H1 (cell line): ENCODE results near the gene CMPK2.

Experiments
- CBX8 ChIP-seq: fragments of 300-800, 300-1000 bp; sonication (generic); IDR thresholded peaks from 2 replicates; pipeline ENCODE4 v1.7.1; 2016; ENCODE audit warnings: low read depth, low read length, borderline replicate concordance
- CEBPB ChIP-seq: IDR thresholded peaks from 2 replicates; pipeline ENCODE4 v1.6.1; 2012; ENCODE audit warnings: low read depth, low read length
- CHD2 ChIP-seq: IDR thresholded peaks from 2 replicates; pipeline ENCODE4 v1.6.1; 2012; ENCODE audit warnings: low read length, improper control_type of control experiment
- EZH2 ChIP-seq: fragments of 200-600 bp; sonication (generic); IDR thresholded peaks from 2 replicates; pipeline ENCODE4 v1.7.1; 2012; ENCODE audit warnings: low read depth, mild to moderate bottlenecking, moderate library complexity, low read length, inconsistent platforms; ENCODE audit not compliant: severe bottlenecking
- HDAC2 ChIP-seq, 2 experiments: fragments of 300-600 bp in 1 of 2; sonication (generic) in 1 of 2; IDR thresholded peaks; 2 replicates each; pipeline ENCODE4 v1.6.1; 2011 to 2012; ENCODE audit warnings: low read depth in 2 of 2, low read length in 2 of 2, mild to moderate bottlenecking in 2 of 2, moderate library complexity in 2 of 2, borderline replicate concordance in 1 of 2, inconsistent platforms in 1 of 2
- KDM4A ChIP-seq: IDR thresholded peaks from one replicate; pipeline ENCODE4 v1.7.1; 2012; ENCODE audit warnings: low read depth, mild to moderate bottlenecking, moderate library complexity, low read length, inconsistent platforms; ENCODE audit not compliant: severe bottlenecking
- MAFK ChIP-seq: IDR thresholded peaks from 2 replicates; pipeline ENCODE4 v1.6.1; 2012; ENCODE audit warnings: low read depth, mild to moderate bottlenecking, improper control_type of control experiment, low read length
- POLR2A ChIP-seq, 2 experiments: IDR thresholded peaks; 1 replicate in 1 of 2; 2 replicates in 1 of 2; pipeline ENCODE4 v1.6.1; 2011; ENCODE audit warnings: low read depth in 2 of 2, low read length in 2 of 2, mild to moderate bottlenecking in 2 of 2; ENCODE audit errors: control extremely low read depth in 1 of 2
- POLR2AphosphoS5 ChIP-seq: IDR thresholded peaks from 2 replicates; pipeline ENCODE4 v1.6.1; 2011; ENCODE audit warnings: low read depth, low read length
- SP1 ChIP-seq: IDR thresholded peaks from 2 replicates; pipeline ENCODE4 v1.6.1; 2011; ENCODE audit warnings: low read depth, low read length
- TF ChIP-seq, protein P1 (sequence below), 3 experiments: IDR thresholded peaks; 1 replicate in 2 of 3; 2 replicates in 1 of 3; pipeline versions ENCODE4 v1.5.1 to v1.6.1; 2011; ENCODE audit warnings: low read length in 3 of 3, mild to moderate bottlenecking in 3 of 3, inconsistent platforms in 2 of 3, low read depth in 1 of 3, moderate library complexity in 1 of 3; ENCODE audit not compliant: insufficient read depth in 1 of 3; ENCODE audit errors: control extremely low read depth in 1 of 3

DNA sequence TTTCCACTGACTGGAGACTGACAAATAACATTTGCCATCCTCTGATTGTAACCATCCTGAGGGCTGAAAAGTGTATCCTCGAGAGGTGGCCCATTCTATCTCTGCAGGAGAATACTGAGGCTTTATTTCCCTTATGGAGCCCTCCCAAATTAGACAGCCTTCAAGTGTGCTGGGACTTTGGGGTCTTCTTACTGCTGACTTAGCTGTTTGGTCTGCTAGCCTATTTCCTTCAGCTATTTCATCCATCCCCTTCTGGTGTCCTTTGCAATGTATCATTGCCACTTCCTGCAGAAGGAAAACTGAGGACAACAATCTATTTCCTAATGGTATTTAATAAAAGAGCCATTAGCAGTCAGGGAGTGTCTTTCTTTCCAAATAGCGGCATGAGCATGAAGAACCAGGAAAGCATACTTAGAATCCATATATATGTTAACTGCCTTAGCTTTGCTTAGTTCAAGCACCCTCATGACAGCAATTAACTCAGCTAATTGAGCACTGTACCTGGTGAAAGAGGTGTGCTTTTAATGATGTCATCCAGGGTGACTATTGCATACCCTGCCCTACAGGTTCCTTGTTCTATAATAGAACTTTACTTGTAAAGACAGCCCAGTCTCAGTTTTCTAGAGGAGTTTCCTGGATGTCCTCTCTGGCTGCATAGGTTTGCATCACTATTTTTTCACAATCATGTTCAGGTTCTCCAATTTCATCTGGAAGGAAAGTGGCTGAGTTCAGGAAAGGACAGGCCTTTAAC, 24.0 kb downstream of the CMPK2 start:
- TF ChIP-seq MAFK (no peak), CHD2 (no peak), HDAC2 (IDR thresholded peaks at IDR 0.05; ENCODE audit: borderline replicate concordance in 1 of 2, low read depth in 2 of 2, low read length in 2 of 2) (no peak), POLR2A (IDR thresholded peaks at IDR 0.05; ENCODE audit: control extremely low read depth in 1 of 2, low read depth in 2 of 2, low read length in 2 of 2) (no peak), EZH2 (no peak), KDM4A (no peak), CEBPB (no peak), CBX8 (no peak), SP1 (no peak), POLR2AphosphoS5 (no peak)
- TF ChIP-seq, protein P1, sequence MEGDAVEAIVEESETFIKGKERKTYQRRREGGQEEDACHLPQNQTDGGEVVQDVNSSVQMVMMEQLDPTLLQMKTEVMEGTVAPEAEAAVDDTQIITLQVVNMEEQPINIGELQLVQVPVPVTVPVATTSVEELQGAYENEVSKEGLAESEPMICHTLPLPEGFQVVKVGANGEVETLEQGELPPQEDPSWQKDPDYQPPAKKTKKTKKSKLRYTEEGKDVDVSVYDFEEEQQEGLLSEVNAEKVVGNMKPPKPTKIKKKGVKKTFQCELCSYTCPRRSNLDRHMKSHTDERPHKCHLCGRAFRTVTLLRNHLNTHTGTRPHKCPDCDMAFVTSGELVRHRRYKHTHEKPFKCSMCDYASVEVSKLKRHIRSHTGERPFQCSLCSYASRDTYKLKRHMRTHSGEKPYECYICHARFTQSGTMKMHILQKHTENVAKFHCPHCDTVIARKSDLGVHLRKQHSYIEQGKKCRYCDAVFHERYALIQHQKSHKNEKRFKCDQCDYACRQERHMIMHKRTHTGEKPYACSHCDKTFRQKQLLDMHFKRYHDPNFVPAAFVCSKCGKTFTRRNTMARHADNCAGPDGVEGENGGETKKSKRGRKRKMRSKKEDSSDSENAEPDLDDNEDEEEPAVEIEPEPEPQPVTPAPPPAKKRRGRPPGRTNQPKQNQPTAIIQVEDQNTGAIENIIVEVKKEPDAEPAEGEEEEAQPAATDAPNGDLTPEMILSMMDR (IDR thresholded peaks at IDR 0.05; ENCODE audit: control extremely low read depth in 1 of 3, insufficient read depth in 1 of 3, low read depth in 1 of 3, low read length in 3 of 3) = no peak
